WI38 (cell line): ENCODE data around the gene BCAR3.
"Not testable (repeated sequence)": the region's sequence is repeated elsewhere in the genome, so short reads cannot be mapped to it uniquely, and the experiment has no call there.

ENCODE experiments used
- H3K4me3 ChIP-seq: 2 replicates; pipeline ENCODE4 v1.5.1; 2011; ENCODE audit warnings: low read depth, mild to moderate bottlenecking, control low read depth, low read length
- CTCF ChIP-seq: IDR thresholded peaks from 2 replicates; pipeline ENCODE4 v1.5.1; 2012; ENCODE audit warnings: low read depth, mild to moderate bottlenecking, control low read depth, low read length

Gene BCAR3

GRCh38 chr1:93700532-93701469 is 19.2 kb upstream of the BCAR3 start:
- H3K4me3 ChIP-seq, result no peak overlapping the region

GRCh38 chr1:93699503-93700168 is 18.0 kb upstream of the BCAR3 start:
- H3K4me3 ChIP-seq, result no peak overlapping the region
- no peak for TF ChIP-seq CTCF

More at GRCh38 chr1:93700532-93701469, 19.2 kb upstream of the BCAR3 start:
- TF ChIP-seq CTCF, result no peak

- TF ChIP-seq CTCF, result no peak
- H3K4me3 ChIP-seq, result no peak overlapping the region
Observed at GRCh38 chr1:93699049-93699384, 17.4 kb upstream of the BCAR3 start.

GRCh38 chr1:93698329-93699048 is 16.9 kb upstream of the BCAR3 start:
- no peak overlapping the region for H3K4me3 ChIP-seq
- TF ChIP-seq CTCF, result no peak

- not testable (repeated sequence) for H3K4me3 ChIP-seq
Observed at GRCh38 chr1:93697566-93697965, 15.9 kb upstream of the BCAR3 start.

- H3K4me3 ChIP-seq, result no peak overlapping the region
- TF ChIP-seq CTCF, result no peak
Observed at GRCh38 chr1:93695411-93696005, 13.9 kb upstream of the BCAR3 start.

GRCh38 chr1:93694819-93695218 is 13.2 kb upstream of the BCAR3 start:
- no peak overlapping the region for H3K4me3 ChIP-seq
- no peak for TF ChIP-seq CTCF
